ENCODE data around the gene GATAD2A.
A peak's percentile ranks its signal among the peaks of the same experiment; 100 is the strongest.

Gene GATAD2A

DNA sequence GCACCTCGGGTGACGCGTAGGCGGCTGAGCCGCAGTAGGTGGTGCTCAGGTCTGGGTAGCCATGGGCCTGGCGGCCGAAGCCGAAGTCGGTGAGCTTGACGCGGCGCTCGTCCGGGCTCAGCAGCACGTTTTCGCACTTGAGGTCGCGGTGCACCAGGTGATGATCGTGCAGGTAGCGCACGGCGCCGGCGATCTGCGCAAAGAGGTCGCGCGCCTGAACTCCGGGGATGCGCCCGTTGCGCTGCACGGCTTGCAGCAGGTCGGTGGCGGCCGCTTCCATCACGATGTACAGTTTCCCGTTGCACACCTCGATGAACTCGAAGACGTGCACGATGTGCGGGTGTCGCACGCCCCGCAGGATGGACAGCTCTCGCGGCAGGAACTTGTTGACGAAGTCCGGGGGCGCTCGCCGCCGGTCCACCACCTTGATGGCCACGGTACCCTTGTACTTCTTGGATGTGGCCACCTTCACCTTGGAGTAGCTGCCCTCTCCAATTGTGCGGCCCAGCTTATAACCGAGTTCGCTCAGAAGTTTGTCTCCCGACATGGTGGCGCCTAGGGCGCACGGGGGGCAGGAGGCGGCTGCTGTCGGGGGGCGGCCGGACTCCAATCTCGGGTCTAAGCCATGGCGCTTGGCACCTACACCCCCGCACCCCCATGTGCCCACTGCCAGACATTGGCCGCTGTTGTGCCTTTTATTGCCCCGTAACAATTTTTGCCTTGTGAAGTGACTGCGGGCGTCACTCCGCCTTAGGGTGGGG is 109.6 kb downstream of the GATAD2A start, which contains the start of gene TSSK6:
Gene TSSK6 (minus strand): TSS at position 668 of the 761 bp plus-strand sequence. CDS start 121 bp downstream, at position 547.
- DNase-seq: no peak

DNA sequence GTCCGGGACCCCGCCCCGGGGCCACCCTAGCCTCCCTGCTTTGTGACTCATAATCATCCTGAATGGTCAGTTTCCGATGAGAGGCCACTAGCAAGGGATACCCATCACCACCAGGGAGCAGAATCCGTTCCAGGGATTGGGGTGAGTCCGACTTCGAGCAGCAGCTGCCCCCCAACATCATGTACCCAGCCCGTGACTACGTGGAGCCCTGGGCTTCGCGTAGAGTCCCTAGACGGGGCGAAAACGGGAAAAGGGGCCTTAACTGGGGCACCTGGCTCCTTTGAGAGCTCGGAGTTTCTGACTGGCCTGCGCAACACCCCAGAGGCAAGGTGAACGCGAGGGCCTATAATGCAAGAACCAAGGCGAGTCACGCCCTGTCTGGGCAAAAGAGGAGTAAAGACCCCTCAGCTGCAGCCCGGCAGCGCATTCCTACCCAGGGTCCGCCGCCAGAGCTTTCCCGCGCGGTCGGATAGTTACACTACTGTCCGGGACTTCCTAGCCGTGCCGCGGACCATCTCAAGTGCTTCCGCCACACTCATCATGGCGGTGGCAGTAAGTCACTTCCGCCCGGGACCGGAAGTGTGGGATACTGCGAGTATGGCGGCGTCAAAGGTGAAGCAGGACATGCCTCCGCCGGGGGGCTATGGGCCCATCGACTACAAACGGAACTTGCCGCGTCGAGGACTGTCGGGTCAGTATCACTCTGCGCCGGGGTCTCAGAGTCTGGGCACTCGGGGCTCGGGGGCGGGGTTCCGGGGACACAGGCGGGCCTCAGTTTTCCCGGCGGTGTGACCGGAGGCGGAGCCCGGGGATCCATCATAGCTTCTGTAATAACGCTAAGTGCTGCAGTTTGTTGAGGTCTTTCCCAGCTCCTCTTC is 110.4 kb downstream of the GATAD2A start, which contains the start of gene NDUFA13:
Gene NDUFA13 (plus strand): TSS at position 584 of the 878 bp plus-strand sequence. CDS start 14 bp downstream, at position 598.
- peak; percentile 95 for DNase-seq

GRCh38 chr19:19517235-19517619 is 111.8 kb downstream of the GATAD2A start:
- DNase-seq: no peak

- no peak for DNase-seq
These were observed 115.5 kb downstream of the GATAD2A start for GRCh38 chr19:19520989-19521388.

GRCh38 chr19:19523177-19523576 is 117.7 kb downstream of the GATAD2A start:
- no peak for DNase-seq

- no peak for DNase-seq
These were observed 118.6 kb downstream of the GATAD2A start for GRCh38 chr19:19524053-19524452.

- DNase-seq: no peak
These were observed 120.3 kb downstream of the GATAD2A start for GRCh38 chr19:19525611-19526380.

- no peak for DNase-seq
These were observed 121.3 kb downstream of the GATAD2A start for GRCh38 chr19:19526581-19527370.

DNA sequence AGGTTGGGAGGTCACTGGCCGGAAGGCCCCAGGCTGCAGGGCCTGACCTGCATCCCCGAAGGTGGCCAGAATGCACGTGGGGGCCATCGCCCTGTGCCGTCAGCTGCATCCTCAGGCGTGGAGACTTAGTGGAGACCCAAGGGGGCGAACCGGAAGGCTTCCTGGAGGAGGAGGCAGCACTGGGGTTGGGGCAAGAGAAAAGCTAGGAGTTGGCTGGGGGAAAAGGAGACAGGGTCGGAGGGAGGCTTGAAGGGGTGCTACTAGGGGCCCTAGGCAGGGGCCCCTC is 121.8 kb downstream of the GATAD2A start:
- DNase-seq: no peak

GRCh38 chr19:19527674-19528625 is 122.5 kb downstream of the GATAD2A start:
- DNase-seq: no peak

GRCh38 chr19:19528721-19529490 is 123.4 kb downstream of the GATAD2A start, which contains the start of gene YJEFN3:
YJEFN3 (plus strand) TSS chr19:19528911; CDS start chr19:19528933, 22 bp downstream.
- no peak for DNase-seq

DNA sequence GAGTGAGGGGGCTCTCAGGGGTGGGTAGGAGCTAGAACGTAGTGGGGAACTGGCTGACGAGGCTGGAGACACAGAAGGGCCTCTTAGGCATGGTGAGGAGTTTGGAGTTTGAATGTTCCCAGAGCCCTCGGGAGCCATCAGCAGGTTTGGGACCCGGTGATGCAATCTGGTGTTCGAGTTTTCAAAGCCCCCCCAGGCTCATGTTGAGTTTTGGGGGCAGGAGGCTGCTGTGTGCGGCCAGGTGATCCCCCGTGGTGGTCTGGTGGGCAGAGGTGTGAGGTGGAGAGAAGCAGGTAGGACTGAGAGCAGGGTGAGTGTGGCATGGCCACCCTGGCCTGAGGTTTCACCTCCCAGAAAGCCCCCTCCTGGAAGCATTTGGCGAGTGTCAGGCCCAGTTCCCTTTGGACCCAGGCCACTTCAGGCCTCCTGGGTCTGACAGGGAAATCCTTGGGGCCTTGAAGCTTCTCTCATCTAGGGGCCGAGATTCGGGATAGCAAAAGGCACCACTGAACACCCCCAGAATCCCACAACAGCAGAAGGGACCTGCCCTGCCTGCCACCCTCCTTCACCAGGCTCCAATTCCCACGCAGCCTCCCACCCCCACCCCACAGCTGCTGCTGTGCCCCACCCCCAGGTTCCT is 124.4 kb downstream of the GATAD2A start:
- no peak for DNase-seq

GRCh38 chr19:19530423-19530804 is 124.9 kb downstream of the GATAD2A start:
- DNase-seq: no peak

DNA sequence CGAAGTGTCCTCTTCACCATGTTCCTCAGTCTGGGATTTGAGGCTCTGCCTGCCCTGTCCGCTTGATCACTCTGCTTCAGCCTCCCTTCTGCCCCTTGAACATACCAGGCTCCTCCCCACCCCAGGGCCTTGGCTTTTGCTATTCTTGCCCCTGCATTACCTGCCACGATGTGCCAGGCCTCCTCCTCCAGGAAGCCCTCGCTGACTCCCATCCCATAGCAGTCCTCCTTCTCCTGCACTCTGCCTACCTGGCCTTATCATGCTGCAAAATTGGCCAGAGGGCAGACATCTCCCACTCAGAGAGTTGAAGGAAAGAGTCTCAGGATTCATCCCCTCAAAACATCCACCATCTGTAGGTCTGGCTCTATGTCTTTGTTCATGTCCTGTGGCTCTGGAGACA is 125.4 kb downstream of the GATAD2A start:
- no peak for DNase-seq

DNA sequence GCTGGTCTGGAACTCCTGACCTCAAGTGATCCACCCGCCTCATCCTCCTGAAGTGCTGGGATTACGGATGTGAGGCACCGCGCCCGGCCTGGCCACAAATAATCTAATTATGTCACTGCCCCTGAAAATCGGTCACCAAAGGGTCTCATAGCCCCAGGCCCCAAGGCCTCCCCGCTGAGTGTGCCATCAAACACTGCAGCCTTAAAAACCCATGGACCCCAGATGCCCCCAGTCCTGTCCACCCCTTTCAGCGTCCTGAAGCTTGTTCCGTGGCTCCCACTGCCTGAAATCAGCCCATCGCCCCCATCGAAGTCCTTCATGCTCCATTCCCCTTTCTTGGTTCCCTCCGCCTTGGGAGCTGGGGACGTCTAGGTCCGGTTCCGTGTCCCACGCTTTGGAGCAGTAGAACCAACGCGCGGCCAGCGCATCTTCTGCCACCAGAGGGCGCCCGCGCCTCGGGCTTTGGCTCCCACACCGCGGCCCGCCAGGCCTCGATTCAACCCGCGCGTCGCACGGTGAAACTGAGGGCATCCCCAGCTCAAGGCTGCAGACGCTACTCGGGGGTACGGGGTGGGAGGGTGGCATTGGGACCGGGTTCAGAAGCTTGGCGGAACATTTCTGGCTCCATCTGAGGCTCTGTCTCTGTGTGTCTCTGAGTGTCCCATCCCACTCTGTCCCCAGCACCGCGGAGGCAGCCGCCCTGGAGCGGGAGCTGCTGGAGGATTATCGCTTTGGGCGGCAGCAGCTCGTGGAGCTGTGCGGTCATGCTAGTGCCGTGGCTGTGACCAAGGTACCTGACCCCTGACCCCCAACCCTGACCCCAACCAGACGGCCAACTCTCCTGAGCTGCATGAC is 126.7 kb downstream of the GATAD2A start:
- peak; percentile 88 for DNase-seq

GRCh38 chr19:19532806-19533701 is 127.6 kb downstream of the GATAD2A start:
- no peak for DNase-seq

DNA sequence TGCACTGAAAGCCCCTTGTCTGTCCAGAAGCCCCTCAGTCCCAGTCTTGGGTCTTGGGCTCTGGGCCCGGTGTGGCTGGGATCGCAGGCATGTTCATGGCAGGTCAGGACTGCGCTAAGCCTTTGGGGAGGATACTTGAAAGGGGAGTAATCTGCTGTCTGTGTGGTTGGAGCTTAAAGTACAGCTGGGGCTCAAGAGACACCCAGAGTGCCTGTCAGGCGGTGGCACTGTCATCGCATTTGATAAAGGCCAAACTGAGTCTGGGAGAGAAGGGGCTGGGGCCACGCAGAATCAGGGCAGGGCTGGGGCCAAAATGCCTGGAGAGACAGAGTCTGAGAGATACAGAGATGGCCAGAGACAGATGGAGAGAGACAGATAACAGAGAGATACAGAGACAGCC is 128.4 kb downstream of the GATAD2A start:
- no peak for DNase-seq

Data from activated naive CD4-positive, alpha-beta T cell treated with Interleukin-2 at 50 U/mL for 16 hours (primary cell).